ENCODE data around the gene PM20D1. TPM values are rescaled to one million over a fixed set of nuclear protein-coding genes. Genes with fewer than 3 reads are reported as not detected.

The PM20D1 gene
- total RNA-seq, 2 experiments from 2014 or later = 0.16 to 0.55 TPM

DNA sequence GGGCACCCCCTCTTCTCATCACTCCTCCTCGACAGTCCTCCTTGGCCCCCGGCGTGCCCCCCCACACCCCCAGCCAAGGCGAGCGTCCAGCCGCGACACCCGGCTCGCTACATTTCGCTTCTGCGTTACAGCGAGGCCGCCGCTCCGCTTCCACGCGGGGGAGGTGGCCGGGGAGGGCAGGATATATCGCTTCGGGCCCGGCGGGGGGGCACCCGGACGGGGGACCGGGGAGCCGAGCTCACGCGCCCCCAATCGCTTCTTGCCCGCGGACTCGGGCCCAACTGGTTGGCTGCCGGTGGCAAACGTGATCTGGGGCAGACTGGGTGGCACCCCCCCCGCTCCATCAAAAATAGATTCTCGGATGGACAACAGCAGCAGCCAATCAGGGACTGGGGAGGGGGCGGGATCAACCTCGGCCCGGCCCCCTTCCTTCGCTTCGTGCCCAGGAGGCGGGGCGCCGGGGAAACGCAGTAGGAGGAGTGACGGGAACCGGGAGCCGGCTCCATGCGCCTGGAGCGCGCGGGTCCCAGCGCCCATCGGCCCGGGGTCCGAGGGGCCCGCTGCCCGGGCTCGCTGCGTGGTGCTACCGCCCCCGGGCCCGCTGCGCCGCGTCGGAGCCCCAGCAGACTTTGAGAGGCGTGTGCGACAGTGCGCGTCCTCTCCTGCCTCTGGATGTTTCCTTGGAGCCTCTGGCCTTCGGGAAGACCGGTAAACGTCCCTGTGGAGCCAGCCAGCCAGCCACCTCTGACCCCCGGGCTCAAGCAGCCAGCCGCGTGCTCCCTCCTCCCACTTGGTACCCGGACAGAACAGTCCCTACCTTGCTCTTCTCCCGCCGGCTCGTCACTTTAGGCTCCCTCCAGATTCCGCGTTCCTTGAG is 36.8 kb downstream of the PM20D1 start, which contains the start of gene SLC41A1:
Gene SLC41A1 (minus strand): TSS at position 321 of the 877 bp plus-strand sequence. CDS start 2,757 bp downstream, outside the sequence.
- ATAC-seq (peak; percentile 96), DNase-seq (peak; percentile 93)
- H3K27me3 Mint-ChIP-seq (ENCODE audit: low read depth) = peaks cover 7% of the 10 kb centered on the region
- H3K4me1 Mint-ChIP-seq (ENCODE audit: low read depth) = peaks cover 34% of the 10 kb centered on the region
- H3K27ac Mint-ChIP-seq = peak within 1 kb of the TSS; percentile 74
- H3K9me3 Mint-ChIP-seq (ENCODE audit: insufficient read depth) = no peaks in the 10 kb centered on the region
- ChIA-PET CTCF (interaction anchor here (0.6 to 3.4 kb wide), 7 partner anchors 8 to 221 kb away, joined by 3 to 8 read pairs (median 4); no protein-coding TSS in a partner anchor), POLR2A (interaction anchor here (0.6 to 1.5 kb wide), 2 partner anchors 14 to 156 kb away, joined by 3 read pairs; no protein-coding TSS in a partner anchor)
- H3K36me3 Mint-ChIP-seq (ENCODE audit: low read depth) = peaks cover 5% of the 10 kb centered on the region
- peak within 1 kb of the TSS; percentile 84 for H3K4me3 Mint-ChIP-seq

- ATAC-seq (peak; percentile 11), DNase-seq (peak; percentile 31)
- peaks cover 7% of the 10 kb centered on the region for H3K27me3 Mint-ChIP-seq (ENCODE audit: low read depth)
- H3K4me1 Mint-ChIP-seq (ENCODE audit: low read depth) = peaks cover 35% of the 10 kb centered on the region
- H3K4me3 Mint-ChIP-seq = peak overlapping the region; percentile 84
- H3K9me3 Mint-ChIP-seq (ENCODE audit: insufficient read depth) = no peaks in the 10 kb centered on the region
- peaks cover 6% of the 10 kb centered on the region for H3K36me3 Mint-ChIP-seq (ENCODE audit: low read depth)
- POLR2A ChIA-PET = interaction anchor here (1.0 to 1.5 kb wide), 2 partner anchors 14 to 61 kb away, joined by 3 read pairs; no protein-coding TSS in a partner anchor
- peak overlapping the region; percentile 74 for H3K27ac Mint-ChIP-seq
- CTCF ChIA-PET = interaction anchor here (0.6 to 3.4 kb wide), 10 partner anchors 8 to 221 kb away, joined by 3 to 8 read pairs (median 4); no protein-coding TSS in a partner anchor
Observed at GRCh38 chr1:205812271-205812877, 37.6 kb downstream of the PM20D1 start.

- Mint-ChIP-seq H3K27me3 (ENCODE audit: low read depth) (peaks cover 7% of the 10 kb centered on the region), H3K9me3 (ENCODE audit: insufficient read depth) (no peaks in the 10 kb centered on the region), H3K36me3 (ENCODE audit: low read depth) (peaks cover 10% of the 10 kb centered on the region), H3K4me1 (ENCODE audit: low read depth) (peaks cover 42% of the 10 kb centered on the region), H3K27ac (no peak overlapping the region), H3K4me3 (peak overlapping the region; percentile 84)
- ATAC-seq = no peak
- DNase-seq = no peak
- ChIA-PET CTCF (interaction anchor here (0.6 to 3.4 kb wide), 13 partner anchors 10 to 220 kb away, joined by 3 to 8 read pairs (median 4); no protein-coding TSS in a partner anchor), POLR2A (interaction anchor here (1.0 kb wide), 1 partner anchor 61 kb away, joined by 3 read pairs; no protein-coding TSS in a partner anchor)
Observed at GRCh38 chr1:205811660-205812059, 38.3 kb downstream of the PM20D1 start.

DNA sequence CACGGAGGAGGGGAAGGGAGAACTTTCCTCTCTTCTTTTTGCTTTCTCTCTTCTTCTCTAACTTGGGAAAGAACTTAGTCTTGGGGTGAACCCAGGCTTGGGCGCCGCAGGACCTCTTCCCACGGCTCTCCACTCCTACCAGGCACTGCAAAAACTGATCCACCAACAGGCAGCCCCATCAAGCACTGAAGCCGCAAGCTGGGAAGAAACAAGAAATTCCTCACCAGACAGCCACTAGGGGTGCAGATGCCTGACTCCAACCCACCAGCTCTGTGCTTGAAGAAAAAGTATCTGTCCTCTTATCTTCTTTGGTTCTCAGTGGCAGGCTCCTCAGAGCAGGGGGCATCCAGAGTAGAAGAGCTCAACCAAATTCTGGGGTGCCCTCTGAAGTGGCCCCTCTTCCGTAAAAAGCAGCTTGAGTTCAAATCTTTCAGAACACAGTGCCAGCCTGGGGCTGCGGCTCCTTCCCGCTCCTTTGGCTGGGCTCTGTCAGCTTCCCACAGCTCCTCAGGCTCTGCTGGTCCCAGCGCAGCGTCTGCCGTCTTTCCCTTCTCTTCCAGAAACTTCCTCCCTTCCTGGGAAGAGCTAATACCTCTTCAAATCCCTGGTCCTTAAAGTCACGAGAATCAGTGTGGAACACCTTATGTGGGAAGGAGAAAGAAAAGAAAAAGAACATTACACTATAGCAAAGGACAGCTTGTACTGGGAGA is 39.3 kb downstream of the PM20D1 start:
- Mint-ChIP-seq H3K27ac (no peak overlapping the region), H3K36me3 (ENCODE audit: low read depth) (peaks cover 10% of the 10 kb centered on the region), H3K9me3 (ENCODE audit: insufficient read depth) (no peaks in the 10 kb centered on the region), H3K27me3 (ENCODE audit: low read depth) (peaks cover 7% of the 10 kb centered on the region), H3K4me3 (no peak overlapping the region), H3K4me1 (ENCODE audit: low read depth) (peaks cover 52% of the 10 kb centered on the region)
- DNase-seq (no peak), ATAC-seq (no peak)
- ChIA-PET POLR2A (no interaction called here), CTCF (interaction anchor here (0.5 to 1.6 kb wide), 9 partner anchors 11 to 167 kb away, joined by 3 to 5 read pairs (median 4); partner anchors contain the start of gene RAB29)

DNA sequence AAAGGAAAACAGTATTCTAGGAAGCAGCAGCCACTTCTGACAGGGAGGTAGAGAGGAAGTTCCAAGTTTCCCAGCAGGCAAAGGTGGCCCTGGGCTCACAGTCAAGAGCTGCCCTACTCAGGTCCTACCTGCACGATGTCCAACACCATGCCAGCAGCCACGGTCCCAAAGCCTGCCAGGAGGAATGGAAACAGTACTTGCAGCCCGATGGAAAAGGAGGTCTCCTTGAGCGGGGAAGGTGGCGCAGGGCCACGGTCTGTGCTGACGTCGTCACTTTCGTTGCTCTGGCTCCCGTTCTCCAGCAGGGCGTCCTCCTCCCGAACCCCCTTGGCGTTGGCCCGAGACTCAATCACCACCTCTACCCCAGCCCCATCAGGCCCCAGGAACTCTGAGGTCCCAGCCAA is 40.0 kb downstream of the PM20D1 start:
- Mint-ChIP-seq H3K9me3 (ENCODE audit: insufficient read depth) (no peaks in the 10 kb centered on the region), H3K4me3 (no peak overlapping the region)

DNA sequence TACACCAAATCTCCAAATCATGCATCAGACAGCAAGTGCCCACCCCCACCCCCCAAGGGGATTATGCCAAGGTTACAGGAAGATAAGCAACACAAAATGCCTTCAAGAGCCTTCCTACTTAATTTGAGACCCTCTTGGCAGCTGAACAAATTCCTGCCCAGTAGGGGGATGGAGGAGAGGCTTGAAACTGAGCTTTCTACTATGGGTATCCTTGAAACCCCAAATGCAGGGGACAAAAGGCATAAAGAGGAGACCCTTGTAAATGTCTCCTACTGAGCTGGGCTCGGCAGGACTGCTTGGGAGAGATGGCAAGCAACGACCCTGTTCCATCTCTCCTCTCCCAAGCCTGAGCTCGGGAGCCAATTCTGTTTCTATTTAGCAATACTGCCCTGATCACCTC is 40.5 kb downstream of the PM20D1 start:
- ATAC-seq (no peak), DNase-seq (no peak)
- Mint-ChIP-seq H3K9me3 (ENCODE audit: insufficient read depth) (no peaks in the 10 kb centered on the region), H3K27ac (no peak overlapping the region), H3K36me3 (ENCODE audit: low read depth) (peaks cover 10% of the 10 kb centered on the region), H3K4me3 (no peak overlapping the region), H3K27me3 (ENCODE audit: low read depth) (peaks cover 6% of the 10 kb centered on the region), H3K4me1 (ENCODE audit: low read depth) (peaks cover 62% of the 10 kb centered on the region)
- CTCF ChIA-PET = interaction anchor here (1.4 to 1.6 kb wide), 4 partner anchors 12 to 151 kb away, joined by 3 to 4 read pairs (median 4); no protein-coding TSS in a partner anchor
- POLR2A ChIA-PET = no interaction called here

More for the DNA sequence above, 40.0 kb downstream of the PM20D1 start:
- POLR2A ChIA-PET = no interaction called here
- no peak for ATAC-seq
- Mint-ChIP-seq H3K4me1 (ENCODE audit: low read depth) (peaks cover 58% of the 10 kb centered on the region), H3K27me3 (ENCODE audit: low read depth) (peaks cover 7% of the 10 kb centered on the region), H3K36me3 (ENCODE audit: low read depth) (peaks cover 10% of the 10 kb centered on the region), H3K27ac (no peak overlapping the region)
- no peak for DNase-seq
- CTCF ChIA-PET = interaction anchor here (1.0 to 1.5 kb wide), 4 partner anchors 12 to 167 kb away, joined by 3 to 4 read pairs (median 4); no protein-coding TSS in a partner anchor

- DNase-seq (peak; percentile 30), ATAC-seq (peak; percentile 47)
- ChIA-PET POLR2A (interaction anchor here (0.8 to 1.3 kb wide), 4 partner anchors 9 to 172 kb away, joined by 3 read pairs; no protein-coding TSS in a partner anchor), CTCF (interaction anchor here (0.7 to 2.7 kb wide), 15 partner anchors 8 to 179 kb away, joined by 3 to 22 read pairs (median 3); partner anchors contain the start of gene SLC41A1)
- Mint-ChIP-seq H3K4me3 (peak overlapping the region; percentile 23), H3K27ac (peak overlapping the region; percentile 70), H3K27me3 (ENCODE audit: low read depth) (no peaks in the 10 kb centered on the region), H3K4me1 (ENCODE audit: low read depth) (peaks cover 38% of the 10 kb centered on the region), H3K36me3 (ENCODE audit: low read depth) (peaks cover 10% of the 10 kb centered on the region), H3K9me3 (ENCODE audit: insufficient read depth) (no peaks in the 10 kb centered on the region)
Observed at GRCh38 chr1:205805082-205805711, 44.7 kb downstream of the PM20D1 start.

- POLR2A ChIA-PET = interaction anchor here (0.9 to 1.3 kb wide), 3 partner anchors 9 to 28 kb away, joined by 3 read pairs; no protein-coding TSS in a partner anchor
- Mint-ChIP-seq H3K27ac (no peak overlapping the region), H3K4me1 (ENCODE audit: low read depth) (peaks cover 38% of the 10 kb centered on the region)
Observed at GRCh38 chr1:205804605-205805004, 45.3 kb downstream of the PM20D1 start.

GRCh38 chr1:205803986-205804385 is 45.9 kb downstream of the PM20D1 start:
- ChIA-PET CTCF (interaction anchor here (0.7 to 2.7 kb wide), 8 partner anchors 9 to 212 kb away, joined by 3 to 22 read pairs (median 3); partner anchors contain the start of gene SLC41A1), POLR2A (no interaction called here)
- no peaks in the 10 kb centered on the region for H3K9me3 Mint-ChIP-seq (ENCODE audit: insufficient read depth)
- DNase-seq (no peak), ATAC-seq (no peak)
- H3K4me3 Mint-ChIP-seq = no peak overlapping the region
- H3K4me1 Mint-ChIP-seq (ENCODE audit: low read depth) = peaks cover 35% of the 10 kb centered on the region
- peaks cover 8% of the 10 kb centered on the region for H3K36me3 Mint-ChIP-seq (ENCODE audit: low read depth)
- H3K27ac Mint-ChIP-seq = no peak overlapping the region
- H3K27me3 Mint-ChIP-seq (ENCODE audit: low read depth) = no peaks in the 10 kb centered on the region

More at GRCh38 chr1:205804605-205805004, 45.3 kb downstream of the PM20D1 start:
- Mint-ChIP-seq H3K36me3 (ENCODE audit: low read depth) (peaks cover 10% of the 10 kb centered on the region), H3K27me3 (ENCODE audit: low read depth) (no peaks in the 10 kb centered on the region), H3K9me3 (ENCODE audit: insufficient read depth) (no peaks in the 10 kb centered on the region), H3K4me3 (no peak overlapping the region)
- no peak for ATAC-seq
- no peak for DNase-seq
- CTCF ChIA-PET = interaction anchor here (0.7 to 2.7 kb wide), 13 partner anchors 8 to 213 kb away, joined by 3 to 22 read pairs (median 3); partner anchors contain the start of gene SLC41A1

DNA sequence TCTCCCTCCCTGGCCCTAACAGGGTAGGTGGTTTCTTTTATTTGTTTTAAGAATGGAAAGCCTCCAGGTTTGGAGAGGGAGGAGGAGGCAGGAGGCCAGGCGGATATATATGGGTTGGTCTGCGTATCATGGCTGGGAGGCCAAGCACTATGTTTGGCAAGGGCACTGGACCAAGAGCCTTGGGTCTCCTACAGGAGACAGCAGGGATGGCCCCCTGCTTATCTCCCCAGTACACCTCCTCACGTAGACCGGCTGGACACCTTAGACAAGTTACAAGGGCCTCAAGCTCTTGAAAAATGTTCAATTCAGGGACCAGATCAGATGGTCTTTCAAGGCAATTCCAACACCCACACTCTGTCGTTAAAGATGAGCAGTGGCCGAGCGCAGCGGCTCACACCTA is 47.9 kb downstream of the PM20D1 start:
- H3K4me1 Mint-ChIP-seq (ENCODE audit: low read depth) = peaks cover 24% of the 10 kb centered on the region
- no peak for ATAC-seq
- ChIA-PET POLR2A (no interaction called here), CTCF (no interaction called here)
- H3K9me3 Mint-ChIP-seq (ENCODE audit: insufficient read depth) = no peaks in the 10 kb centered on the region
- DNase-seq = no peak
- no peaks in the 10 kb centered on the region for H3K27me3 Mint-ChIP-seq (ENCODE audit: low read depth)
- no peak overlapping the region for H3K4me3 Mint-ChIP-seq
- H3K36me3 Mint-ChIP-seq (ENCODE audit: low read depth) = peaks cover under 1% of the 10 kb centered on the region
- H3K27ac Mint-ChIP-seq = no peak overlapping the region
